ENCODE results near the gene PLXNA2.

- TF ChIP-seq POLR2A (IDR thresholded peaks at IDR 0.05; ENCODE audit: low read depth, low read length) (no peak), POLR2AphosphoS5 (IDR thresholded peaks at IDR 0.05; ENCODE audit: low read depth, low read length) (no peak)
Observed at GRCh38 chr1:208117409-208117808, 126.8 kb downstream of the PLXNA2 start.

All from GM12892 (cell line).